Measurements from ENCODE around the gene SLC12A9.
"Not testable (repeated sequence)": the region's sequence is repeated elsewhere in the genome, so short reads cannot be mapped to it uniquely, and the experiment has no call there.

The SLC12A9 gene, protein sequence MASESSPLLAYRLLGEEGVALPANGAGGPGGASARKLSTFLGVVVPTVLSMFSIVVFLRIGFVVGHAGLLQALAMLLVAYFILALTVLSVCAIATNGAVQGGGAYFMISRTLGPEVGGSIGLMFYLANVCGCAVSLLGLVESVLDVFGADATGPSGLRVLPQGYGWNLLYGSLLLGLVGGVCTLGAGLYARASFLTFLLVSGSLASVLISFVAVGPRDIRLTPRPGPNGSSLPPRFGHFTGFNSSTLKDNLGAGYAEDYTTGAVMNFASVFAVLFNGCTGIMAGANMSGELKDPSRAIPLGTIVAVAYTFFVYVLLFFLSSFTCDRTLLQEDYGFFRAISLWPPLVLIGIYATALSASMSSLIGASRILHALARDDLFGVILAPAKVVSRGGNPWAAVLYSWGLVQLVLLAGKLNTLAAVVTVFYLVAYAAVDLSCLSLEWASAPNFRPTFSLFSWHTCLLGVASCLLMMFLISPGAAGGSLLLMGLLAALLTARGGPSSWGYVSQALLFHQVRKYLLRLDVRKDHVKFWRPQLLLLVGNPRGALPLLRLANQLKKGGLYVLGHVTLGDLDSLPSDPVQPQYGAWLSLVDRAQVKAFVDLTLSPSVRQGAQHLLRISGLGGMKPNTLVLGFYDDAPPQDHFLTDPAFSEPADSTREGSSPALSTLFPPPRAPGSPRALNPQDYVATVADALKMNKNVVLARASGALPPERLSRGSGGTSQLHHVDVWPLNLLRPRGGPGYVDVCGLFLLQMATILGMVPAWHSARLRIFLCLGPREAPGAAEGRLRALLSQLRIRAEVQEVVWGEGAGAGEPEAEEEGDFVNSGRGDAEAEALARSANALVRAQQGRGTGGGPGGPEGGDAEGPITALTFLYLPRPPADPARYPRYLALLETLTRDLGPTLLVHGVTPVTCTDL

DNA sequence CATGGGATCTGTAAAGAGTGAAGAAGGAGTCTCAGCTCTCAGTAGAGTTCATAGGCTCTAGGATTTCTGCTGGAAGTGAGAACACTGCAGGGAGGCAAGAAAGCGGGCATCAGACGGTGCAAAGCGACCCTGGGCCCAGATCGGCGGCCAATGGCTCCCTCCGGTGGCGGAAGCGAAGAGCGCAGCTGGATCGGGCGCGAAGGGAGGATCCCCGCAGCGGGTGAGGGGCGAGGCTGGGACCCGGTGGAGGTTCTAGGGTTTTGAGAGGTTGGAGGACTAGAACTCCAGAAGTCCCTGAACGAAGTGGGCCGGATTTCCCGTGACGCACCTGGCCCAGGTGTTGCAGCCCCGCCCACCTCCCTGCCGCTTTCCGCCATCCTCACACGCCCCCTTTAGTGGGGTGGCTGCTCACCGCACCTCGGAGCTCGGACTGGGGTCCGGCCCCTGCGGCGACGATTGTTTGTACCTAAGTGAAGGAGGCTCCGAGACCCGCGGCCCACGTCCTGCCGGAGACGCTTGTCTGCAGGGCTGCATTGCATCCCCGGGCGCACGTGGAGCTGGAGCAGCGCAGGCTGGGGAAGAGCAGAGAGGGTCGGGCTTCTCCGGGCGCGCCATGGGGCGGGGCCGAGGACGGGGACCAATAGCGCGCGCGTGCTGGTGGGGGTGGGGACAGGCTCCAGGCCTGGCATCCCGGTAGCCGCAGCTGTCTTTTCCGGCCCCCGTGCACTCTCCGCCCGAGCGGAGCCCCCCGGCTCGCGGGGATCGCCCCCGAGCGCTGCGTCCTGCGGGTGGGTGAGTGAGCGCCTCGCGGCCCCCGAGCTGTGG is at the start of gene SLC12A9:
Gene SLC12A9, plus strand, starts transcription at position 666 of the 825 bp plus-strand sequence. CDS start 1,485 bp downstream, outside the sequence.
- DNase-seq, result peak; percentile 66 to 89

DNA sequence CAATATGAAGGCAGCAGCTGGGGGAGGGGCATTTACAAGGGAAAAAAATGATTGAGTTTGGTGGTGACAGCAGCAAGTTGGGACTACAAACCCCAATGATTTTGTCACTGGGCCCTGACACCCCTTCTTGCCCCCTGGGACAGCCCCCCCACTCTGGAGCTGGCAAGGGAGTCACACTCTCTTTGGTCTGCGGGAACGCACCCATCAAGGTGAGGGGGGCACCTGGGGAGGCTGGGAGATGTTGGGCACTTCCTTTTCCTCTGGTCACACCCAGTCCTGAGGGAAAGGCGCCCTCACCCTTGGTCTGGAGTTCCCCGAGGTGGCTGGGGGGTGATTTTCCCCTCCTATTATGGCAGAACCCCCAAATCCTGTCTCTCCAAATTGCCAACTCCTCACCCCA is 49.6 kb upstream of the SLC12A9 start:
- no peak for DNase-seq

DNA sequence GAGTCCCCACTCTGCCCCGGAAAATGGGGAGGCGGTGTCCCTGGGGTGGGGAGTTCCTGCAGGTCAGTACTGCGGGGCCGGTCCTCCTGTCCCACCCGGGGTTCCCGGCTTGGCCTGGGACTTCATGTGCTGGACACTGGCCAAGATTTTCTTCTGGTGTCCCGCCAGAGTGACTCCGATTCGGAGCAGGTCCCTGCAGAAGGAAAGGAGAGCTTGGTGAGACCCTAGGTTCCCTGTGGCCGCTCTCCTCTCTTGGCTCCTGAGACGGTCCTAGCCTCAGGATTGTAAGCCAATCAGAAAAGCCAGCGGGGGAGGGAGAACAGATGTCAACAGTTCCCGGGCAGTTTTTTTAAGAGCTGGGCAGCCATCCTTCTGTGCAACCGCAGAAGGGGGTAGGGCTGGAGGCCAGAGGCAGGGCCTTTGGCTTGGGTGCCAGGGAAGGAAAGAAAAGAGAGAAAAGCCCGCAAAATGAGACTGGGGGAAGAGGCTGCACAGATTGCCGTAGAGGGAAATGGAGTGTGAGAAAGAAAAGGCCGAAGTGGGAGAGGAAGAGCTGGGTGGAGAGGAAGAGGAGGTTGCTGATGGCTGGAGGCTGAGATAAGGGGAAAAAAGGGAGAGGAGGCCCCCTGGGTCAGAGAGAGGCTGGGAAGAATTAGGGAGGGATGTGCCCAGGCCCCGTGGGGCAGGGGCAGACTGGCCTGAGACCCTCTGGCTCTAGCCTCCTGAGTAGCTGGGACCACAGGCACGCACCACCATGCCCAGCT is 48.9 kb upstream of the SLC12A9 start:
- peak; percentile 78 to 89 for DNase-seq

DNA sequence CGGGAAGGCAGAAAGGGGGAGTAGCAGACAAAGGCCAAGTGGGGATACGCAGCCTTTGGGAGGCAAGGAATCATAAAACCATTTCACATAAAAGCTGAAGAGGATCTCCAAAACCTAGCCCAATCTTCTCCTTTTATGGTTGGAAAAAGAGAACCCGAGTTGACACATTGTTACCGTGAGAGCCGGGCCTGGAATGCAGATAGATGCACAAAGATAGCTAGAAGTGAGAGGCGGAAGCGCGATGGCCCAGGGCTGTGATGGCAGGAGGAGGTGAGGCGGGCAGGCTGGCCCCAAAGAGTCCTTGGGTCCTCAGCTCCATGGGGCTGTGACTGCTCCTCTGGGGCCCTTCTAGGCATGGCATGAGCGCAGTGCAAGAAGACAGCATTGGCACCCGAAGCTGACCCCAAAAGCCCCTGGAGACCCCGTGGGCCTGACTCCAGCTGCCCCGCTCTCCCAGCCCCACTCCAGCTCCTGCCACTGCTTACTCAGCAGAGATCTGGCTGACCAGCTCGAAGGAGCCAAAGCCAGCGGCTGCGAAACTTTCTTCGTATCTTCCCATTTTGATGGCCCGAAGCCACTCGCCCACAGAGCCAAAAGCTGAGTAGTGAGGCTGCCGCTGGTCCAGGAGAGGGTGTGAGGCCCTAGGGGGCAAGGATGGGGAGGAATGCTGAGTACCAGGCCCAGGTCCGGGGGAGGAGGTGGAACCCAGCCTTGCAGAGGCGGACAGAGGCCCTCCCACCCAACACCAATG is 47.7 kb upstream of the SLC12A9 start:
- DNase-seq, result no peak

DNA sequence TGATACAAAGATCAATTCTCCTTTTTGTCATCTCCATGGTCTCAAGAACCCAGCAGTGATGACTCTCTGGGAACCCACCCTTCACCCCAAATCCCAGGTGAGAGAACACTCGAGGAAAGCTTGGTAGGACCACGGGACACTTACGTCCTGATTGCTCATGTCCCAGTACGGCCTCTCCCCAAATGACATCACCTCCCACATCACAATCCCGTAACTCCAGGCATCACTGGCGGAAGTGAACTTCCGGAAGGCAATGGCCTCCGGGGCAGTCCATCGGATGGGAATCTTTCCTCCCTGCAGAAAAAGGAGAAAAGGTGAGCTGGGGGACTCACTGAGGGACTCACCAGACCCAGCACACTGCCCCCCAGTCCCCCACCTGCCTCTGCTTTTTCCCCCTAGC is 46.2 kb upstream of the SLC12A9 start:
- DNase-seq, result no peak

DNA sequence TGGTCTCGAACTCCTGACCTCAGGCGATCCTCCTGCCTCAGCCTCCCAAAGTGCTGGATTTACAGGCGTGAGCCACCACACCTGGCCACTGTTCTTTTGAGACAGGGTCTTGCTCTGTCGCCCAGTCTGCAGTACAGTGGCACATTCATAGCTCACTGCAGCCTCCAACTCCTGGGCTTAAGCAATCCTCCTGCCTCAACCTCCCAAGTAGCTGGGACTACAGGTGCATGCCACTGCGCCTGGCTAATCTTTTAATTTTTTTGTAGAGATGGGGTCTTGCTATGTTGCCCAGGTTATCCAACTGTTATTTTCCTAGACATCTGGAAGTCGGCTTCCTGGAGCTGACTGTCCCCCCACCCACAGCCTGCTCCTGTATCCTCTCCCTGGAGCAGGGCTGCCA is 45.6 kb upstream of the SLC12A9 start:
- not testable (repeated sequence) for DNase-seq

DNA sequence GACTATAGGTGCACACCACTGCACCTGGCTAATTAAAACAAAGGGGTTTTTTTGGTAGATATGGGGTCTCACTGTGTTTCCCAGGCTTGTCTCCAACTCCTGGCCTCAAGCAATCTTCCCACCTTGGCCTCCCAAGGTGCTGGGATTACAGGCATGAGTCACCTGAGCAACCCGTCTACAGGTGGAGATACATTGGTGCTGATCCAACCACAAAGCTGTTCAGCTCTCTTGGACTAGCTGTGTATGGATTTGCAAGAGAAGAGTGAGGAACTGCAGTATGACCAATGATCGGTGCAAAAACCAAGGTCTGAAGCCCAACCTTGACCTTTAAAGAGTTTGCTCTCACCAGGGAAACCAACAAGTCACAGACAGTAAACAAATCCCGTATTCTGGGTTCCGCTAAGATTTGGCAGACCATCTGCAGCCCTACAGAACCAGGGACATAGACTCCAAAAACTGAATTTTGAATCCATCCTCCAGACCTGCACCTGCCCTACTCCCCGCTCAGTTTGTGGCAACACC is 44.1 kb upstream of the SLC12A9 start:
- no peak for DNase-seq

DNA sequence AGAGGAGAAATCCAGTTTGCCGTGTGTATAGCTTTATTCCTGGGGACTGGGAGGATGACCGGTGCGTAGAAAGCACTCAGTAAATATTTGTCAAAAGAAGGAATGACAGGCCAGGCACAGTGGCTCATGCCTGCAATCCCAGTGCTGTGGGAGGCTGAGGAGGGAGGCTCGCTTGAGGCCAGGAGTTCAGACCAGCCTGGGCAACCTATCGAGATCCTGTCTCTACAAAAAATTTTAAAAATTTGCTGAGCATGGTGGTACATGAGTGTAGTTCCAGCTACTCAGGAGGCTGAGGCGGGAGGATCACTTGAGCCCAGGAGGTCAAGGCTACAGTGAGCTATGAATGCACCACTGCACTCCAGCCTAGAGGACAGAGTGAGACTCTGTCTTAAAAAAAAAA is 41.0 kb upstream of the SLC12A9 start:
- DNase-seq, result no peak

DNA sequence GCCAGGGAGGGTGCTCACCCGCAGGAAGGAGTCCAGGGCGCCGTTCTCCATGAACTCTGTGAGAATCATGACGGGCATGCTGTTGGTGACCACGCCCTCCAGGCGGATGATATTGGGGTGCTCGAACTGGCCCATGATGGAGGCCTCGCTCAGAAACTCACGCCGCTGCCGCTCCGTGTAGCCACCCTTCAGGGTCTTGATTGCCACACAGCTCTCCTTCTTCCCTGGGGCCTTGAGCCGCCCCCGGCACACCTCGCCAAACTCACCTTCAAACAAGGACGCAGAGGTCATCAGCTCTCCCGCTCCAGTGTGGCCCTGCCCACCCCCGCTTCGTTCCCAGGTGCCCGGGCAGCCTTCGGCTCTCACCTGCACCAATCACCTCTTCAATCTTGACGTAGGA is 39.8 kb upstream of the SLC12A9 start:
- DNase-seq, result no peak

DNA sequence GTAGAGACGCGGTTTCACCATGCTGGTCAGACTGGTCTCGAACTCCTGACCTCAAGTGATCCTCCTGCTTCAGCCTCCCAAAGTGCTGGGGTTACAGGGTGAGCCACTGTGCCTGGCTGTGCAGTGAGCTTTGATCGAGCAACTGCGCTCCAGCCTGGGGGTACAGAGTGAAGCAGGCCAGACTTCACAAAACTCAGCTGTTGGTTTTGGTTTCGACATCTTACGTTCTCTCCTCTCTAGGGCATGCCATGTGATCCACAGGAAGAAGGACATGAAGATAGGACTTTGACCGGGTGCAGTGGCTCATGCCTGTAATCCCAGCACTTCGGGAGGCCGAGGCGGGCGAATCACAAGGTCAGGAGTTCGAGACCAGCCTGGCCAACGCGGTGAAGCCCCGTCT is 36.0 kb upstream of the SLC12A9 start:
- DNase-seq, result not testable (repeated sequence)

DNA sequence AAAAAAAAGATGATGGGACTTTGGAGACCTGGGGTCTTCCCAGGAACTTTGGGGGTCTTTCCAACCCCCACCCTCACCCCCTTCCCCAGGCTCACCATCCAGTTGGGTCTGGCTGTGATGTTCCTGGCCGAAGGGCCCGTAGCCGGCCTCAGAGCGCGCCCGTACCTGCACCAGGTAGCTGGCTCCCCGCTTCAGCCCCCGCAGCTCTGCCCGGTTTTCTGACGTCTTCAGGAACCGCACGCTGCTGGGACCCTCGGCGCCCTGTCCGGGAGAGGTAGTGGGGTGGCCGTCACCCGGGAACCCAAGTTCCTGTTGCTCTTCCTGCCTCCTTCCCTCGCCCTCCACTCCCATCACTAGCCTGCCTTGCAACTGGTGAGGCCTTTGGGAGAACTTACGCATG is 35.4 kb upstream of the SLC12A9 start:
- DNase-seq, result no peak

DNA sequence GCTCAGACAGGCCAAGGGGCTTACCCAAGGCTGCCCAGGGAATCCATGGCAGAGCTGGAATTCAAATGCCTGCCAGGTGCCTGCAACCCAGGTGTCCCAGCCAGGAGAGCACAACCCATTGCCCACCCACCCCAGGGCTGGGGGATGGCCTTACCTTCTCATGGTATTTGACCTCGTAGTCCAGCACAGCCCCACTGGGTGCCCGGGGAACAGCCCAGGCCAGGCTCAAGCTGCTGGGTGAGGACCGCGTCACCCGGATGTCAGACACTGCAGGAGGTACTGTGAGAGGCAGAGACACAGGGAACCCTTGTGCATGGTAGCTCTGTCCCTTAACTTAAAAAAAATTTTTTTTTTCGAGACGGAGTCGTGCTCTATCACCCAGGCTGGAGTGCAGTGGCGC is 34.1 kb upstream of the SLC12A9 start:
- no peak for DNase-seq

DNA sequence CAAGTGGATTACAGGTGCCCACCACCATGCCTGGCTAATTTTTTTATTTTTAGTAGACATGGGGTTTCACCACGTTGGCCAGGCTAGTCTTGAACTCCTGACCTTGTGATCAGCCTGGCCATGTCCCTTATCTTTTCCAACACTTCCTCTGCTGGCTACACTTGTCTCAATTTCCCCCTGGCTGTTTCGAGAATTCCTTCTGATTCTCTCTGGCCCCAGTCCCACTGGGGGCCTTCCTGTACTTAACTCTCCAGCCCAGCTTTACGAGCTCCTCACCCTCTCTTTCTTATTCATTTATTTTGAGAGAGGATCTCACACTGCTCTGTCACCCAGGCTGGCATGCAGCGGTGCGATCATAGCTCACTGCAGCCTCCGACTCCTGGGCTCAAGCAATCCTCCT is 33.7 kb upstream of the SLC12A9 start:
- no peak for DNase-seq

DNA sequence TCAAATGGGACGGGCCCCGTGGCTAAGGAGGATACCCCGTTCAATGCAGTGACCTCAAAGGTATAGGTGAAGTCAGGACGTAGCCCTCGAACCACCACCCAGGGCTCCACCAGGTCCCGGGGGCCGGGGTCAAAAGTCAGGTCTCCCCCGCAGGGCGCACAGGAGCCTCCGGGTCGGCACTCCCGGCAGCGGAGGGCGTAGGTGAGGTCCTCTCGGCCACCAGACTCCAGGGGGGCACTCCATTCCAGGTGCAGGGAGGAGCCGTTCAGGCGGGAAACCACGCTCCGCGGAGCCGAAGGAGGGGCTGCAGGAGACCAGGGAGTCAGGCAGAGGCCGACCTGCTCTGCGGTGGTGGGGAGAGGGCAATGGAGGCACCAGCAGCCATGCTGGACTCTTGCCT is 32.9 kb upstream of the SLC12A9 start:
- no peak for DNase-seq

DNA sequence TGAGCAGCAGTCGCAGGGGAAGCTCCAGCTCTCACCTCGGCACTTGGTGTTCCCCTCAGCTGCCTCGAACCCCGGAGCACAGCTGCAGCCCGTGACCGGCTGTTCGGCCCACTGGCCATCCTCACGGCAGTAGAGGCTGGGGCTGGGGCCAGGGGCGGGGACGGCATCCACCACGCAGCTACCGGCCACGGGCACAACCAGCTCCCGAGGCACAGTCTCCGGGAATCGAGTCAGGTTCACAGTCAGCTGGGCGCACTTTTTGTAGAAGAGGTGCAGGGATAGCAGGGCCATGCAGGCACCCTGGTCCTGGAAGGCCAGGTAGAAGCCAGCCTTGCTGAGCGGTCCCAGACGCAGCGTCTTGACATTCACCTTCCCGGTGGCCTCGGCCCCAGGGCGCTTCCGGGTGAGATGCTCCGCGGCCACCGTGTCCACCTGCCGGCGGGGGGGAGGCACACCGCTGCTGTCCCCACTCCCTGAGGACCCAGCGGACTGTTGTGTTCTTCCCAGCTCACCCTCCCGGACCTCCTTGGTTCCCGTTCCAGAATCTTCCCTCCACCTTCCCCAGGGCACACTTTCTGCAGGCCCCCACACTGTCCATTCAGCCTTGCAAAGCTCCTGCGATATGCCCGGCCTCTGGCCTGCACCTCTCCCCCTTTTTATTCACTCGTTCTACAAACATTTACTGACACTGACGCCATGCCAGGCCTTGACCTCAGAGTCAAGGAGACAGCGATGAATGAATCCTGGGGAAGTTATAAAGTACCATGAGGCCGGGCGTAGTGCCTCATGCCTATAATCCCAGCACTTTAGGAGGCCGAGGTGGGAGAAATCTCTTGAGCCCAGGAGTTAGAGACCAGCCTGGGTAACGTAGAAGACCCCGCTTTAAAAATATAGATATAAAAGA is 30.0 kb upstream of the SLC12A9 start:
- DNase-seq, result no peak

DNA sequence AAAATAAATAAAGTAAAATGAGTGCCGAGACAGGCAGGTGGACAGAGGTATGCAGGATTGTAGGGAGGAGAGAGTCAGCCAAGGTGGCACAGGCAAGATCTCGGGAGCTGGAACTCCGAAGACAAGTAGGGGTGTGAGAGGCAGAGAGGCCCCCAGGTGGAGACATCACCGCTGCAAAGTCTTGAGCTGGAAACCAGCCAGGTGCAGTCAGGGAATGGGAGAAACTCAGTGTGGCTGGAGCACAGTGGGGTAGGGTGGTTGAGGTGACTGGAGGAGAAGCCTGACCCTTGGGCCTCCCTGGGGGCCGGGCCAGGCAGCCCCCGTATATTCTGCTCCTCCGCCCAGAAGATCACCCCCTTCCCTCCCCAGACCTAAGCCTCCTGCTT is 29.4 kb upstream of the SLC12A9 start:
- DNase-seq, result no peak

DNA sequence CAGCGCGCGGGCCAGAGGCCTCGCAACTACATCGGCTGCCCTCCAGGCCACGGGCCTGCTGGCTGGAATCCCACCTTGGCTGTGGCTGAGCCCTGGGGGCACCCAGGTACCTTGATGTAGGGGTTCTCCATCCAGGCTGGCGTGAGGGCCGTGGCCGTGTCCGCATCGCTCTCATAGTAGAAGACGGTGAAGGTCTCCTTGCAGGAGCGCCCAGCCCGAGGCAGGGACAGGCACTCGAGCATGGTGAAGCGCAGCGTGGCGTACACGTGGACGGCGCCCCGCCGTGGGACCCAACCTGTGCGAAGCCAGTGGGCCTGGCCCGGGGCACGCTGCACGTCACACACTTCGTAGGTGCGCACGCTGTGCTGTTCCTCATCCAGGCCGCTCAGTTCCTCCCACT is 29.0 kb upstream of the SLC12A9 start:
- no peak for DNase-seq

DNA sequence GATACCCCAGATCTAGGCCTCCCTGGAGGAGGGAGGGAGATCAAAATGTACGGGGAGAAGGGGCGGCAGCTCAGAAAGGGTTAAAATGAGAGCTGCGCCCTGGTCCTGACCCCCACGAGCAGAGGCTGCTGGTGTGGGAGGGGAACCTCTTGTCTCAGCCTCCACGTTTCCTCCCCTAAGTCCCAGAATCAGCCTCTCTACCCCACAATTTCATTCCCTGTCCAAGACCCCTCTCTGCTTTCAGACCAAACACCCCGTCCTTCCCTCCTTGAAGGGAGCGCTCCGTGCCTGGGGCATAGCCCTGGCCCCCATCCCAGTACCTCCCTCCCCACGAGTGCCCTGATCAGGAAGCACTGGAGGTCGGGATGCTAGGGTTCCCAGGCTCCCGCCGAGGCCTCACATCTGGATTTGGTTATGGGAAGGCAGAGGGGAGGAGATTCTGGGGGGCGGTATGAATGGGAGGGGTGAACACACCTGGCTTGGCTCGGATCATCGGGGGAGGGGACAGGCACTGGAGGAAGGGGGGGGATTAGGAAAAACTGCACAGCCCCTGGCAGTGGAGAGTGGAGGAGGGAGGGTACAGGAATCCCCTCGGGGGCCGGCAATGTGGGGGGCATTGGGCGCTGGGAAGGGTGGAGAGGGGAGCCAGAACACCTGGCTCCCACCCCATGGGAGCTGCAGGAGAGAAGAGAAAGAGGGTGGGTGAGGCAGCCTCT is 27.9 kb upstream of the SLC12A9 start:
- no peak for DNase-seq

DNA sequence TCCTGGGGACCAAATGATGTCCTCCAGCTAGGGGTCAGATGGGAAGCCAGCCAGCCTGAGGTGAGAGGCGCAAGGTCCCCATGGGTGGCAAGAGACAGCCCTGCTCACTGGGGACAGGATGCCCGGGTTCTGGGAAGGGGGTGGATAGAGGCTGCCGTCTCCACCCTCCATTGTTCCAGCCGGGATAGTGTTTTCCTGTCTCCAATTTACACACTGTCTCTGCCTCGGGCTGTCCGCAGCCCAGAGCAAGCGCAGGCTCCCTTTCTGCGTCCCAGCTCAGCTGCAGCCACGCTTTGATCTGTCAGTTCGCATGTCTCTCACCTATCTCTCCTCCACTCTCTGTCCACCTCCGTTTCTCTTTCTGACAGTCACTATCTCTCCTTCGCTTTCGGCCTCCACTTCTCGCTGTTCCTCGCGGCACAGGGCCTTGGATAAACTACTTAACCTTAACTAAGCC is 27.3 kb upstream of the SLC12A9 start:
- no peak for DNase-seq

Data from SHP77 (cell line).